Subcutaneous adipose tissue (tissue), 4 donors: ENCODE results near the gene CCDC88C. TPM values are rescaled to one million over a fixed set of nuclear protein-coding genes. Genes with fewer than 3 reads are reported as not detected.

ENCODE experiments used
- CTCF ChIP-seq: fragments of 450-650 bp; IDR thresholded peaks from one replicate; pipeline ENCODE4 v1.5.1; 2016; ENCODE audit warnings: low read depth, mild to moderate bottlenecking, control low read depth, antibody characterized with exemption, moderate library complexity
- total RNA-seq, 4 donors: library from RNA; depleted of rRNA; stranded (reverse); fragments of >200 nt; gene quantifications; one replicate each; pipeline ENCODE4 v1.1.0, GENCODE V29; 2016

The CCDC88C gene
- total RNA-seq, 4 donors from 2014 or later = 7.3 to 16.2 (median 8.8) TPM

- TF ChIP-seq CTCF = no peak
Observed at GRCh38 chr14:91354979-91355685, 62.5 kb downstream of the CCDC88C start.

- no peak for TF ChIP-seq CTCF
Observed at GRCh38 chr14:91354221-91354916, 63.3 kb downstream of the CCDC88C start.

- TF ChIP-seq CTCF = no peak
Observed at GRCh38 chr14:91352728-91353692, 64.6 kb downstream of the CCDC88C start.

- TF ChIP-seq CTCF = no peak
Observed at GRCh38 chr14:91352053-91352452, 65.6 kb downstream of the CCDC88C start.

- no peak for TF ChIP-seq CTCF
Observed at GRCh38 chr14:91351512-91351862, 66.1 kb downstream of the CCDC88C start.

- no peak for TF ChIP-seq CTCF
Observed at GRCh38 chr14:91350813-91351511, 66.7 kb downstream of the CCDC88C start.
